Astrocyte of the spinal cord (primary cell): ENCODE results near the gene VAV2.

Experiments
- DNase-seq: peaks from one replicate; pipeline ENCODE4 v3.0.0; 2011; ENCODE audit warnings: low read depth, low spot score
- H3K4me3 ChIP-seq: 2 replicates; pipeline ENCODE4 v1.5.1; 2011; ENCODE audit warnings: low read depth, mild to moderate bottlenecking, low read length, moderate library complexity
- CTCF ChIP-seq: IDR thresholded peaks from 2 replicates; pipeline ENCODE4 v1.5.1; 2012; ENCODE audit warnings: low read depth, mild to moderate bottlenecking, low read length, inconsistent platforms
- in situ Hi-C: cut with HindIII; loops from 2 replicates; pipeline ENCODE4 v1.10.0; 2017; ENCODE audit warnings: low sequenced_read_pairs

VAV2 gene

DNA sequence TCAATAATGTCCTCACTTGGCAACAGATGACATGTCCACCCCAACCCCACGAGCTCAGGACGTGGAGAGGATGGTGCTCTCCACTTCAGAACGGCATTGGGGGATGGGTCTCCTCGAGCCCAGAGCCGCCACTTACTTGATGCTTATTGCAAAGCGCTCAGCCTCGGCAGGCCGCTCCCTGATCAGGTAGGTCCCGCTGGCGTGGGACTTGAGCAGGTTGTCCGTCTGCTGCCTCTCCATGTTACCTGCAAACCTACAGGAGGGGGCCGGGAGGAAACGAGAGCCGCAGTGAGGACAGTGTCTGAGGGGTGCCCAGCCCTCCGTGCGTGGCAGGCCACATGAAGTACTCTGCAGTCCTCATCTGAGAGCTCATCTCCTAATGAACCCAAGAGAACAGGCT lies 217.3 kb downstream of the VAV2 start:
- no peak overlapping the region for H3K4me3 ChIP-seq
- no peak for DNase-seq
- no peak for TF ChIP-seq CTCF
- in situ Hi-C loops, result loop anchor here (25.0 kb wide), 1 partner anchor 238 kb away; no protein-coding TSS in a partner anchor

DNA sequence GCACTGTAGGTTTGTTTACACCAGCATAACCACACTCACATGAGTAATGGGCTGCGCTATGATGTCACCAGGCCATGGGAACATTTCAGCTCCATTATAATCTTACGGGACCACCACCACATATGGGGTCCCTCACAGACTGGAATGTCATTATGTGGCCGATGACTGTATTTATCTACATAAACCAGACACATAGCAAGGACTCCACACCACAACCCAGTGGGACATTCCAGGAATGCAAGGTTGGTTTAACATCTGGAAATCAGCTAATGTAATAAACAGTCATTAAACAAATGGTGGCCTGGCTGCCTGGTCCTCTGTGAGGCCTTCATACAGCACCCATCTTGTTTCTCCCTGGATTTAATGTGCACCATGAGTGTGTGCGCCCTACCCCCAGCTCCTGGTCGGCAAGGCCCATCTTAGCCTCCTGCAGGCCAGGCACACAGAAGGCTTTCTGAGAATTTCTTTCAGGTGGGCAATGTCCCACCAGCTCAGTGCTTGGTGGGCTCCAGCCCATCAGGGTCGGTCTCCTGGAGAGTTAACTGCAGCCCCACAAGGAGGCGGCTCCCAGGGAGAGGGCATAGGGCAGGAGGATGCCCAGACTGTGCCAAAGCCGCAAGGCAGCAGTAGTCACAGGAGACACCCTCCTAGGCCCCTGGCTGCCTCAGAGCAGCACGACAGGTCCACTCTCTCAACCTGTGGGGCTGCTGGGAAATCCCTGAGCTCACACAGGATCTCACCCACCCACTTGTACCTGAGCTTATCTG lies 218.1 kb downstream of the VAV2 start:
- TF ChIP-seq CTCF, result no peak
- in situ Hi-C loops, result no loop called here
- peak; percentile 29 for DNase-seq

GRCh38 chr9:133772581-133772980 lies 219.5 kb downstream of the VAV2 start:
- in situ Hi-C loops, result no loop called here
- DNase-seq, result no peak
- H3K4me3 ChIP-seq, result no peak overlapping the region
- TF ChIP-seq CTCF, result no peak

More for the DNA sequence above, 218.1 kb downstream of the VAV2 start:
- H3K4me3 ChIP-seq, result no peak overlapping the region

DNA sequence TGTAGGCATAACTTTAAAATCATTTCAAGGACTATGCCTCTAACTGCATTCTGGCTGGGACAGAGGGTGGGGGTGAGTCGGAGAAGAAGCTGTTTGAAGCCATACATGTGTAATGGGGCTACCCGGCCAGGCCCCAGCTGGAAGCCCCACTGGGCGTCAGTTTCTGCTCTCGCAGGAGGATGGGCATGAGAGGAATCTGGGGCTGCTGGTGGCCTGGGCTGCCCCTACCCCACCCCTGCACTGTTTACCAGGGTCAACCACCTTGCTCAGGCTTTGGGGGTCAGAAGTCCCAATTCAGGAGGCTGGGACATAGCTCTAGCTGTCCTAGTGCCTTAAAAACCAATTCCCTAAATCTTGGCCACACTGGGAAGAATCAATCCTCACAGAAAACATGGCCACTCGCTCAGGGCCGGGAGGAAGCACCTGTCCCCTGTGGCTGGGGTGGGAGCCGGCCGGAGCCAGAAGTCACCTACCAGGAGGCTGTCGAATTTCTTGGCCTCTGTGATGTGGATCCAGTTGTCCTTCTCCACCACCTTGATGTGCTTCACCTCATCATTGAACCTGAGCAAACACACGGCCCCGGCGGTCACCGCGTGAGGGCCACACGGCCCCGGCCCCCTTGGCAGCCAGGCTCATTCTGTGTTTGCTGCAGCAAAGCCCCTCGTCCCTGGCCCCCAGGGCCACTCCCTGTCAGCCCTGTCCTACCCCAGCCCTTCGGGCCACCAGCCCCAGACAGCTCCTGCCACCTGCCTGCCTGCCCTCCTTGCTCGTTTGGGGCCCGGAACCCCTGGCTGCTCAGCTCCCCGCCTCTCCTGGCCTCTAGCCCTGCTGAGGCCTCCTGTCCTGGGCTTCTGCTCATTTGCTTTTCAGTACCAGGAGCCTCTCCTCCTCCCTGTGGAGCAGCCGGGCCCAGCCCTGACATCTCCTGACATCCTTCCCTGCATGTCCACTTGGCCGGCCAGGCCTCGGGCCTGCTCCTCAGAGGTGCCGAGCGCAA lies 220.3 kb downstream of the VAV2 start:
- DNase-seq, result no peak
- no peak overlapping the region for H3K4me3 ChIP-seq
- in situ Hi-C loops, result no loop called here
- no peak for TF ChIP-seq CTCF

DNA sequence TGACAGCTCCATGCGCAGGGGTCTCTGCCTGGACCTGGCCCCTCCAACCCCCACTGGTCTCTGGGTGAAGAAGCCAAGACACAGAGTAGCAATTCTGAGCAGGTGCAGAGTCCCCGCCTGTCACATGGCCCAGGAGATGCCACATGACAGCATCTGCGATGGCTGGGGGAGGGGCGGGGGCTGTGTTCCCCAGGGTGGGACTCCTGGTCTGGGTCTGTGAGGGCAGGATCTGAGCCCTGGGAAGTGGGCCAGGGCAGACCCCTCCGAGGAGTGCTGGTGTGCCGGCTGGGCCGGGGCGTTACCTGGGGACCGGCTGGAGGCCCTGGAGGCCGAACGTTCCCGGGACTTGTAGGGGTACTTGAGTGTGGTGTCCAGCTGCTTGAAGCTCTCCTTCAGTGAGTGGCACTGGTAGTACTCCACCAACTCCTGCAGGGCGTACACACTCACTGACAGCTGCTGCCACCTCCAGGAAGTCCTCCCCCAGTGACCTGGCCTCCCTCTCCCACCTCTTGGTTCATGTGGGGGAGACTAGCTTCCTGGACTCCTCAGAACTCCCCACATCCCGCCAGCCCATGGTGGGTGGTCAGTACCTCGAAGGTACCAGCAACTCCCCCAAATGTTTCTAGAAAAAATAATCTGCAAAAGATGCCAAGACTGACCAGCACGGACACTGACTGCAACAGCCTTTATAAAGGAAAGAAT lies 221.9 kb downstream of the VAV2 start:
- H3K4me3 ChIP-seq, result no peak overlapping the region
- no peak for TF ChIP-seq CTCF
- in situ Hi-C loops, result no loop called here
- no peak for DNase-seq

DNA sequence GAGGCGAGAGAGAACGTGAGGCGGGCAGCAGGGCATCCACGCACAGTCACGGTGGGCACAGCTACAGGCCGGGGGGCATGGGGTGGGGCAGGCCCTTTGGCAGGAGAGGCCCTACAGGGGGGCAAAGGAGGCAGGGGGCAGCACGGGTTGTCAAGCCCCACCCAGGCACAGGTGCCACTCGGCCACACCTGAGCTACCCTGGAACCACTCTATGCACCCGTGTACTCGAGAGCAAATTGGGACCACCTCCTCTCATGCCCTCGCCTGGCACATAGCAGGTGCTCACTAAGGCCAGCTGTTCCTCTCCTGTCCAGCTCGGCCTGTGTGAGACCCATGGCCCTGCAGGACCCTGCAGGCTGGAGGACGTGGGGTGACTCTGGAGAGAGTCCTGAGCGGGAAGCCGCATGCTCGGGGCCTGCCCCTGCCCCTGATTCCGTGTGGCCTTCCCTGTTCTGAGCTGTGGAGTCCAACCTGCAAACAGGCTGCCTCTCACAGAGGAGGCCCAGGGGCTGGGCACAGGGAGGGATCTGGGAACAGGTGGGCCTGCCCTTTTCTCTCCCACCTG lies 222.5 kb downstream of the VAV2 start:
- no peak overlapping the region for H3K4me3 ChIP-seq
- DNase-seq, result no peak
- in situ Hi-C loops, result no loop called here
- no peak for TF ChIP-seq CTCF
